ENCODE results near the gene TMEM220. TPM values are rescaled to one million over a fixed set of nuclear protein-coding genes. Genes with fewer than 3 reads are reported as not detected.
A peak's percentile ranks its signal among the peaks of the same experiment; 100 is the strongest.
"Not testable (repeated sequence)": the region's sequence is repeated elsewhere in the genome, so short reads cannot be mapped to it uniquely, and the experiment has no call there.

TMEM220 gene
- total RNA-seq, 1 experiment from 2014 or later, result 0.12 TPM

DNA sequence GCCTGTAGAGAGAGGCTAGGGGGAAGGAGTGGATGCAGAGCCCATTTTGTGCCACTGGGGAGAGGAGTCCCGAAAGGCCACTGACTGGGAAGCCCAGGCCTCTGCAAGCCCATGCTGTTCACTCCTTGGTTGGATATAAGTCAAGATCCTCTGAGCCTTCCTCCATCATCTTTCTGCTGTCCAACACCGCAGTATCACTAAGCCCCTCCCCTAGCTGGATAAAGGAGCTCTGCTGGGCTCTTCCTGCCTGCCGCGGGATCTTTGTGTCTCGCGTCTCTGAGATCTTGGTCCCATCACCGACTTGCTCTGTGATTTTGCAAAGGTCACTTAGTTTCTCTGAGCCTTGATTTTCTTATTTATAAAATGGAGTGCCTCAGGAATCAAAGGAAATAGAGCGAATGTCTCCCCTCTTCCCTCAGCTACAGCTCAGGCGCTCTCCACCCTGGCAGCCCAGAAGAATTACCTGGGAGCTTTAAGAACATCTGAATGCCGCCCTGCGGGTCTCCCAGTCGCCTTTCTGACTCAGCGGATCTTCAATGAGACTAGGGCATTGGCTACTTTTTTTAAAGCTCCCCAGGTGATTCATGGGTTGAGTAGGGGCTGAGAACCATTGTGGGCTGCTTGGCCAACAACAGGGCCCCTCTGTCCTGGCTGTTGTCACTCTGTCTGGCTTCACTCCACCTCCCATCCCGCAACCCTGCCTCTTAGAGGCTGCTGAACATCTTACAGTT, 25.2 kb upstream of the TMEM220 start:
- DNase-seq (ENCODE audit: low spot score), result no peak

DNA sequence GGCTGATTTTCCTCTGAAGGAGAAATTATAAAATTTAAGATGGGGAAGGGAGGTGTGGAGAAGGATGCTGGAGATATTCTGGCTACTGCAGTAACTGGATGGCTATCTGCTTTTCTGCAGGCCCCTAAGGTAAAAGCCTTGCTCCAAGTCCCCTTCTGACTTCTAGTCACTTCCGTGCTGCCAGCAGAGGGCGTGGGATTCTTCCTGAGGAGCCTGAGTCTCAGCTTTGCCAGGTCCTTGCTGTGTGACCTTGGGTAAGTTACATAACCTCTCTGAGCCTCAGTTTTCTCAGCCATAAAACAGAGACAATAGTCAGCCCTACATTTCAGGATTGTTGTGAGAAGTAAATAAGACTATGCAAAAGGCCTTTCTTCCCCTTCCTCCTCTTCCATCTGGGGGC, 24.3 kb upstream of the TMEM220 start:
- DNase-seq (ENCODE audit: low spot score), result peak; percentile 46

DNA sequence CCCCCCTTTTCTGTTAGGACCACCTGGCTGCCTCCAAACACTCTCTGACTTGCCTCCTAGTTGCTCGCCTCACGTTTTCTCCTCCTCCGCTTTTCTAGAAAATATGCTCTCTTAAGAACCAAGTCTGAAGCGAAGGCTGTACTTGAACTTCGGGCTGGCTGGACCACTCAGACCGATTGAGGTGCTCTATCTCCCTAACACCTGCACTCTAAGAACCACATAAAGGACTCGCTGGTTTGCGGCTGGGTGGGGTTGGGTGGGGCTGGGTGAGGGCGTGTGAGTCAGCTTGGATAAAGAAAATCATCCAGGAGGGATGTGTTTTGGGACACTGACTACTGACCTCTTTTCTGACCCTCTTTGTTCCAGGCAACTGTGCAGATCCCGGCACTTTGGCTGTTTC, 22.9 kb upstream of the TMEM220 start:
- no peak for DNase-seq (ENCODE audit: low spot score)

DNA sequence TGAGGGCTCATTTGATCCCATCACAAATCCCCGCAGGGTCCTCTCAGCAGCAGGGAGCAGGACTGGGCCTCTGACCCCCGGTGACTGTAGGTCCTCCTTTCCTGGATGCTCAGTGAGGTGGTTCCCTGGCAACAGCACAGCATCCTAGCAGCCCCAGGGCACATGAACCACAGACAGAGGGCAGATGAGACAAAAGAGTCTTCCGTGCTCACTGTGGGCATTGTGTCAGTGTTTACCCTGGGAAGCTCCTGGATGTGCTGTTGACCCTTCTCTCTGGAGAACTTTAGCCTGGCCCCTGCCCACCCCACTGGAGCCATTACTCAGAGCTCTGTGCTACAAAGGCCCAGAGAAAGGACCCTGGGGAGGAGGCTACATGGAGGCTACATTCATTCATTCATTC, 21.7 kb upstream of the TMEM220 start:
- DNase-seq (ENCODE audit: low spot score), result no peak

DNA sequence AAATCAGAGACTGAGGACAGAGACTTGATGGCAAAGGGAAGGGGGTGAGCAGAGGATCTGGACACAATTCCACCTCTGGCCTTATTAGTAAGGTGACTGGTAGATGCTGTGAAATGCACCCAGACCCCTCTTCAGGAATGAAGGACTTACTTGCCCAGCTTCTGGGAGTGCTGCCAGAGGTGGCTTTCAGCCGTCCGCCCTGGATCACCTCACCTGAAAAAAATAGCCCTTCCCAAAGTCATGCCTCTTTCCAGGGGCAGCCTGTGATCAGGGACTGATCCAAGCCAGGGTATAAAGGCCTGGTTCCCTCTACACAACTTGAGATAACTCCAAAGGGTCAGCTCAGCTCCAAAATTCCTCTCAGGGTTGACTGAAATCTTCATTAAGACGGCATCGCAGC, 20.4 kb upstream of the TMEM220 start:
- DNase-seq (ENCODE audit: low spot score), result no peak

DNA sequence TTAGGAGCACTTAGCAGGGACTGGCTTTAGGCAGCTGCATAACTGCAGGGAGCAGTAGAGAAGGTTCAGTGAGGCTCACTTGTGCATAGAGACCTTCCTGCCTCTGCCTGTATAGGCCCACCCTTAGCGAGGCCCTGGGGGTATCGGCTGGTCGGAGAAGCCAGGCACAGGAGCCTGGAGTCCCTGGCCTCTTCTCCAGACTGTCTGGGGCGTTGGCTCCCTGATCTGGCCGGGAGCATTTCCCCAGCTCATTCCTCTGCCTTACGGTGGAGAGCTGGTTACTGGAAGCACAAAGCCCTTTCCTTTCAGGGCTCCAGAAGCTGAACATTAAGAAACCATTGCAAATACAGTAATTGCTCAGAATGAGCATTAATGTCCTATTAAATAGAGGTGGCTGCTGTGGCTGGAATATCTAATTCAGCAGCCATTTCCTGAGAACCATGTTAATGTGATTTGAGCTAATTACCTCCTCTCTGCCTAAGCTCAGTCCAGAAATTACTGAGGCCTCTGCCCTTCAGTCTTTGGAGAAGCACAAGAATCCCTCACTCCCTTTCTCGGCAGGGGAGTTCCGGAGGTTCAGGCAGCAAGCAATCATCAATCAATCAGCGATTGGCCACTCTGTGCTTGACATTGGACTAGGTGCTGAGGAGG, 18.8 kb upstream of the TMEM220 start:
- DNase-seq (ENCODE audit: low spot score), result no peak

DNA sequence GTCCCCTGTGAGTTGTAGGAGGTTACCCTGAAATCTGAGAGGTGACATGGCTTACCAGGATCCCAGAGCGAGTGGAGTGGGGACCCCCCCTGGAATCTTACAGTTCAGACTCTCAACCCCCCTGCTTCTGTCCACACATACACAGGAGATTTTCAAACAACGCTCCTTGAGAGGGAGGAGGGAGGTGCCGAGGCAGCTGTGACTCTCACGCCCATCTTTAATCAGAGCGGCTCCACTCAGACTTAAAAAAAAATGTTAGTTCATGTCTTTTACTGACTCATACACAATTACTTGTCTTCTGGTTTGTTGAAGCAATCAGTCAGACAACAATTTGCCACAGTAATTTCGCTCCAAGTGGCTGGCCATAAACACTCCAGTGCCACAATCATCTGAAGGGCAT, 15.4 kb upstream of the TMEM220 start:
- DNase-seq (ENCODE audit: low spot score), result peak; percentile 45

DNA sequence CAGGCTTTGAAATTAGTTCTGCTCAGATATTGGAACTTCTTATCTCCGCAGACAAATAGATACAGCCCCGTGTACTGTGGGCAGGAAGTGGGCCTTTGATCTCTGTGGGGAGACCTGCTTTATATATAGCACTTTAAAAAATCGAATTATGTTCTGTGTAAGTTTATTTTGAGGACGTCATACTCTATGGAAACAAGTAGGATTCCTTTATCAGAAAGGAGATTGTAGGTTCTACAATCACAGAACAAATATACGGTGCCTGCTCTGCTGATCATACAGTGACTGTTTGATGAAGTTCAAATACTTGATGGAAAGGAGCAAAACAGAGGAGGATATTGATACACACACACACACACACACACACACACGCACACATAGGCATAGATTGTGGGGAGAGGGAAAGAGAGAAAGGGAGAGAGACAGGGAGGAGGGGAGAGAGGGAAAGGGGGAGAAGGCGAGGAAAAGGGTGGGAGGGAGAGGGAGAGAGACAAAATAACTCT, 14.7 kb upstream of the TMEM220 start:
- DNase-seq (ENCODE audit: low spot score), result no peak

DNA sequence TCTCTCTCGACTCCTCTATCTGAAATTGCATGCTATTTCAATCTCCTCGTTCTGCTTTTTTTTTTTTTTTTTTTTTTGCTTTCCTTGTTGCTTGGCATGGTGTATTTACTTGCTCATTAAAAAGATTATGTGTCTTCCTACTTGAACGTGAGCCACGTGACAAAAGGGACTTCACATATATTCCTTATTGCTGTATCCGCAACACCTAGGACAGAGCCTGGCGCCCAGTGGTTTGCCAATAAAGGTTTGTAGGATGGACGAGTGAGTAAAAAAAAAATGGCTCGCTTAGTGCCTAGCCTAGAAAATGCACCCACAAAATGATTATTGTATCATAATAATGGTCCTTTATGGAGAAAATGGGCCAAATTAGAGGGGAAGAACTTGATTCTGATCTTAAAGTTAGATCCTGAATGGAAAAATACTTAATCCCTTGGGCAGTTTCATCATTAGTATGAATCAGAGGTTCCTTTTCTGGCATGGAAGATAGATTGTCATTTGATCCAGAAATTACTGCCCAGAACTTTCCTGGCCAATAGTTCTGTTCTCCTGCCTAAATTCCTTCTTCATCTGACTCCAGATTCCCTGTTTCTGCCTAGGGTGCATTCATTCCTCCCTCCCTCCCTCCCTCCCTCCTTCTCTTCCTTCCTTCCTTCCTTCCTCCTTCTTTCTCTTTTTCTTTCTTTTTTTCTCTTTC, 13.6 kb upstream of the TMEM220 start:
- DNase-seq (ENCODE audit: low spot score), result no peak

DNA sequence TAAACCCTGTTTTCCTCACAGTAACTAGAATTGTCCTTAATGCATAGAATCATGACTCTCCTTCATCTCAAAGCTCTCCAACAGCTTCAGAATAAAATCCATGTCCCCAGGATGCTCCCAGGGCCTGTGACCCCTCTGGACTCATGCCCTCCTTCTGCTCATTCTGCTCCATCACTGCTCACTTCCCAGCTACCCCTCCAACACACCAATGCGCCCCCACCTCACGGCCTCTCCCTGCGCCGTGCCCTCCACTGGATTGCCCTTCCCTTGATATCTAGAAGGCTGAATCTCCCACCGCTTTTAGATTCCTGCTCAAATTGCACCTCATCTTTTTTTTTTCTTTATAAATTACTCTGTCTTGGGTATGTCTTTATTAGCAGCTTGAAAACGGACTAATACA, 12.6 kb upstream of the TMEM220 start:
- no peak for DNase-seq (ENCODE audit: low spot score)

DNA sequence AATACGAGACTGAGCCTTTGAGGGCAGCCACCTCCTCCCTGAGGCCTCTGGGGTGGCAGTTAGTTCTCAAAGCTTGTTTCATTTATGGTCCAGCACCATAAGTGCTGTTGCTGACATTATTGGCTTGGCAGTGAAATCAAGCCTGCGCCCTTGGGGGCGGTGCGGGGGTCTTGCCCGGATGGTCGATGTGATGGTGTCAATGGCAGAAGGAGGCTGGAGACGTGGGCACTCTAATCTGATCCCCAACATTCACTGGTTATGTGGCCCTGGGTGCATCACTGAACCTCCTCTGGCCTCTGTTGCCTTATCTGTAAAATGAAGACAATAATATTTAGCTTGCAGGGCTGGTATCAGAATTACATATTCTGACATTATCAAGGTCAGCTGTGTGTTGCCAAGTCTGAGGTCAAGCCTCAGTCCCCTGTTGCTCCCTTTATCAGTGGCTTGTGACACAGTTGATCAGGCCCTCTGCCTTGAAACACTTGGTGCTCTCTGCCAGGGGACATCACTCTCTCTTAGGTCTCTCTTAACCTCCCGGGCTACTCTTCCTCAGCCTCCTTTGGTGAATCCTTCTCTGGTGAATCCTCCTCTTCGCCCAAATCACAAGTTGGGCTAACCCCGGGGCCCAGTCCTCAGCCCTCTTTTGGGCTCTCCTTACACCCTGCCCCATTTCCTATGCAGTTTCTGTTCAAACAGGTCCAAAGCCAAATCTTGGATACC, 11.8 kb upstream of the TMEM220 start:
- no peak for DNase-seq (ENCODE audit: low spot score)

DNA sequence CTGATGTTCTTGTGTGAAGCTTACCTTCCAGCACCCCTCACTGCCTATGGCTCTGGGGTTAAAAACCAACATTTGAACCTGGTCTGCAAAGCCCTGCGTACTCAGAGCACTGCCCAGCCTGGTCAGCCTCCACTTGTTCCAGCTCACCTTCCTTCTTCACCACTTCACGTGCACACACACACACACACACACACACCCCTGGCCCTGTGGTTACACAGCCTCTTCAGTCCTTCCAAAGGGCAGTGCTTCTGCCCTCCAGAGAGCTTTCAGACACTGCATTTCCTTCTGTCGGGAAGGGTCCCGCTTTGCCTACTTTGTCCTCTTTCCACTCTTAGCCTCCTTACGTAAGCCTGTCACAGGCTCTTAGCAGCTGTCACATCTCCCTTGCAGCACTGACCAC, 9.6 kb upstream of the TMEM220 start:
- no peak for DNase-seq (ENCODE audit: low spot score)

DNA sequence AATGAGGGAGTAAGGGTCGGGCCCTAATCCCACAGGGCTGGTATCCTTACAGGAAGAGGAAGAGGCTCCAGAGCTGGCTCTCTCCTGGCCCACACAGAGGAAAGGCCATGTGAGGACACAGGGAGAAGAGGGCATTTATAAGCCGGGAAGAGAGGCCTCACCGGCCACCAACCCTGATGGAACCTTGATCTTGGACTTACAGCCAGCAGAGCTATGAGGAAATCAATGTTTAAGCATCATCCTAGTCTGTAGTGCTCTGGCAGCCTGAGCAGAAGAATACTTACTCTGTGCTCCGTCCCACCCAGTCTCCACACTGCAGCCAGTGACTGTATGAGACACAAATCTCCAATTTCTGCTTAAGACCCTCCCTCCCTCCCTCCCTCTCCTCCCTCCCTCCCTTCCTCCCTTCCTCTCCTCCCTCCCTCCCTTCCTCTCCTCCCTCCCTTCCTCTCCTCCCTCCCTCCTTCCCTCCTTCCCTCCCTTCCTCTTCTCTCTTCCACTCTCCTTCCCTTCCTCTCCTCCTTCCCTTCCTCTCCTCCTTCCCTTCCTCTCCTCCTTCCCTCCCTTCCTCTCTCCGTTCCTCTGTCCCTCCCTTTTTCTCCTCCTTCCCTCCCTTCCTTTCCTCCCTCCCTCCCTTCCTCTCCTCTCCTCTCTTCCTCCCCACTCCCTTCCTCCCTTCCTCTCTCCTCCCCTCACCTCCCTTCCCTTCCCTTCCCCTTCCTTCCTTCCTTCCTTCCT, 8.9 kb upstream of the TMEM220 start:
- no peak for DNase-seq (ENCODE audit: low spot score)

DNA sequence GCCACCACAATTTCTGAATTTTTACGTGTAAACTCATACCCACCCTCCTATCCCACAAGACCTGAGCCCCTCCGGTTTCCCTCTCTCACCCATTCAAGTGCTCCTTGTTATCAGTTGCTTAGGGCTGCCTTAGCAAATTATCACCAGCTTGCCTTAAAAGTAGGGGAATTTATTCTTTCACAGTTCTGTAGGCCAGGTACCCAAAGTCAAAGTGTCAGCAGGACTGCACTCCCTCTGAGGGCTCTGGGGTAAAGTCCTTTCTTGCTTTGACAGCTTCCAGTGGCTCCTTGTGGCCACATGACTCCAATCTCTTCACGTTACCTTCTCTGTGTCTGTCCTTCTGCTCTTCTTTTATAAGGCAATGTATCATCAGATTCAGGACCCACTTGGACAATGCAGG, 7.9 kb upstream of the TMEM220 start:
- DNase-seq (ENCODE audit: low spot score), result no peak

DNA sequence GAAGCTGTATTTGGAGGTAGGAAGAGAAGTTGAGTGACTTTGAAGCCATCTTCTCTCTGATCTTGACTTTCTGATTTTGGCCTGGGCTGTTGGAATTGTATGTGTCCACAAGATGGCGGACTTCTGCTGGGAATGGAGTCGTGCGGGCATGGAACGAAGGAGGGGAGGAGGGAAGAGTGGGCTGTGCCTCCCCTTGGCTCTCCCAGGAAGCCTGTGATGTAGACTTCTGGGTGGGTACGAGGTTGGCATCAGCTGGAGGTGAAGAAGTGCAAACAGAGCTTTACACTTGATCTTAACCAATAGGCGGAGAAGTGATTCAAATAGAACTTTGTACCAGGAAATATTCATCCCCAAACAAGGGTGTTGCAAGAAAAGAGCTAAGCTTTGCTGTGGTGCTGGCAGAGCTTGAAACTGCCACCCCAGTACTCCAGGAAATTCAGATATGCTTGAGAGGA, 7.4 kb upstream of the TMEM220 start:
- DNase-seq (ENCODE audit: low spot score), result peak; percentile 47

DNA sequence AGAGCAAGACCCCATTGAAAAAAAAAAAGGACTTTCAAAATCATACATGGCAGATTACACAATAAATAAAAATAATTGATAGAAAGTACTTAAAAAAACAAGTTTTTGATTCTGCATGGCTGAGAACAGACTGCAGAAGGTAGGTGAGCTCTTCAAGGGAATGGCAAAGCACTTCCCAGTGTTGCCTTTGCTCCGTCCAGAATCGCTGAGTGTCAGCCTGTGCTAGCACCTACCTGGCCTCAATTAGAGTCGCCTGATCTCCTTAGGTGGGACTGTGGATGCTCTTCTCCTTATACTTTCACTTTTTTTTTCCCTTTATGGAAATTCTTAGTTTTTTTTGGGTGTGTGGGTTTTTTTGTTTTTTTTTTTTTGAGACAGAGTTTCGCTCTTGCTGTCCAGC, 6.0 kb upstream of the TMEM220 start:
- no peak for DNase-seq (ENCODE audit: low spot score)

DNA sequence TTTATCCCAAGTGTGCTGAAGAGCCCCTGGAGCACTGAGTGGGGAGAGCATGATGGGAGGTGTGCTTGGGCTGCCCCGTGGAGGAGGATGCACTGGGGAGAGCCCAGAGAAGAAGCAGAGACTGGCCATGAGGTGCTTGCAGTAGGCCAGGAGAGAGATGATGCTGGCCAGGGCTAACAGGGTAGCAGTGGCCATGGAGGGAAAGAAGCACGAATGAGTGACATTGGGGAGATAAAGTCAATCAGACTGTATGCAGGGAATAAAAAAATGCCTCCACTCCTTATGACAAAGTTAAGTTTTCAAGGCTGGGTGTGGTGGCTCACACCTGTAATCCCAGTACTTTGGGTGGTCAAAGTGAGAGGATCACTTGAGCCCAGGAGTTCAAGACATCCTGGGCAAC, 5.4 kb upstream of the TMEM220 start:
- no peak for DNase-seq (ENCODE audit: low spot score)

DNA sequence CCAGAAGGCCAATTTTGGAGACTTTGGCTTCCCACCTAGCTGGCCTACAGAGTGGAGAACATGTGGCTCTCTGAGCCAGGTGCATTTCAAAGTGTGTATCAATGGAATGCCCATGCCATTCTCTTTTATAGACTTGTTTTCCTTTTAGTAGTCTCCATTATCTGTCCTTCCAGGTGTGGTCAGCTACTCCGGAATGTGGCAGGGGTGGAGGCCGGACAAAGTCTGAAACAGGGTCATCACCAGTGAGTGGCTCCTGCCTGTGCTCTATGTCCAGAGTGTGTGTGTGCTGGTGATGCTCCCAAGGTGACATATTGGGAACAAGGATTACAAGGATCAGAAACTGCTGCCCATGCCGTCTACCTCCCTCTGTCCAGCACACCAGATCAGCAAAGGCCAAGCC, 3.8 kb upstream of the TMEM220 start:
- DNase-seq (ENCODE audit: low spot score), result no peak

DNA sequence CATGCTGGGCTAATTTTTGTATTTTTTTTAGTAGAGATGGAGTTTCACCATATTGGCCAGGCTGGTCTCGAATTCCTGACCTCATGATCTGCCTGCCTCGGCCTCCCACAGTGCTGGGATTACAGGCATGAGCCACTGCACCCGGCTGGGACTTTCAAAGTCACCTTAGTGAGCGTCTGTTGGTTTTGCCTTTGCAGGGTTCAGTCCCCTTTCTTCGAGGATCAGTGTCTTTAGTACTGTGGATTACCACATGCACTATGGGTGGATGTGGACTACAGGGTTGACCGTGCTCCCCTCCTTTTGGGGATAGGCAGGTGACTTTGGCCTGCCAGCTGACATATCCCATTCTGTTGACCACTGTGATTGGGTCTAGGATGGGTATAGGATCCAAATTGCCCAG, 2.3 kb upstream of the TMEM220 start:
- not testable (repeated sequence) for DNase-seq (ENCODE audit: low spot score)

DNA sequence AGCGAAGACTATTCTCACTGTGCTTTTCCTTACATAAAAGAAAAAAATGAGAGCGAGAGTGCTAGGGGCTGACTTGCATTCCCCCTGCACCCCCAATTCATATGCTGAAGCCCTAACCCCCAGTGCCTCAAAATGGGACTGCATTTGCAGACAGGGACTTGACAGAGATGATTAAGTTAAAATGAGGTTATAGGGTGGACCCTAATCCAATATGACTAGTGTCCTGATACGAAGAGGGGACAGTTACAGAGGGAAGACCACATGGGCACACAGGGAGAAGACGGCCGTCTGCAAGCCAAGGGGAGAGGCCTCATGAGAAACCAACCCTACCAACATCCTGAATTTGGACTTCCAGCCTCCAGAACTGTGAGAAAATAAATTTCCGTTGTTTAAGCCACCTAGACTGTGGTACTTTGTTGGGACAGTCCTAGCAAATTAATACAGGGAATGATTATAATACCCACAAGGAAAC, 1.6 kb upstream of the TMEM220 start:
- DNase-seq (ENCODE audit: low spot score), result no peak

DNA sequence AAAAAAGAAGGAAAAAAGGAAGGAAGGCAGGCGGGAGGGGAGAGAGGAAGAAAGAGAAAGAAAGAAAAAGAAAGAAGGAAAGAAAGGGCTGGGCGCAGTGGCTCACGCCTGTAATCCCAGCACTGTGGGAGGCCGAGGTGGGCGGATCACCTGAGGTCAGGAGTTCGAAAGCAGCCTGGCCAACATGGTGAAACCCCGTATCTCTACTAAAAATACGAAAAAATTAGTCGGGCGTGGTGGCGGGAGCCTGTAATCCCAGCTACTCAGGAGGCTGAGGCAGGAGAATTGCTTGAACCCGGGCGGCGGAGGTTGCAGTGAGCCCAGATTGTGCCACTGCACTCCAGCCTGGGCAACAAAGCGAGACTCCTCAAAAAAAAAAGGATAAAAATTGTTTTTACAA, 424 bp upstream of the TMEM220 start:
- not testable (repeated sequence) for DNase-seq (ENCODE audit: low spot score)

Data from A172 (cell line).